Ishikawa (cell line): ENCODE results near the gene HSF2.
A peak's percentile ranks its signal among the peaks of the same experiment; 100 is the strongest.

Source experiments
- CEBPB ChIP-seq: IDR thresholded peaks from 2 replicates; pipeline ENCODE4 v1.6.1; 2012
- CREB1 ChIP-seq: IDR thresholded peaks from 2 replicates; pipeline ENCODE4 v1.6.1; 2012; ENCODE audit warnings: low read depth
- EGR1 ChIP-seq: IDR thresholded peaks from 2 replicates; pipeline ENCODE4 v1.6.1; 2012
- EP300 ChIP-seq: IDR thresholded peaks from 2 replicates; pipeline ENCODE4 v1.6.1; 2012; ENCODE audit warnings: borderline replicate concordance
- FOXM1 ChIP-seq: IDR thresholded peaks from 2 replicates; pipeline ENCODE4 v1.6.1; 2012; ENCODE audit warnings: low read depth, borderline replicate concordance
- NFIC ChIP-seq: IDR thresholded peaks from 2 replicates; pipeline ENCODE4 v1.6.1; 2012
- RAD21 ChIP-seq: IDR thresholded peaks from 2 replicates; pipeline ENCODE4 v1.6.1; 2012; ENCODE audit warnings: low read depth
- TAF1 ChIP-seq: IDR thresholded peaks from 2 replicates; pipeline ENCODE4 v1.6.1; 2012; ENCODE audit warnings: low read depth, mild to moderate bottlenecking
- TCF12 ChIP-seq: IDR thresholded peaks from 2 replicates; pipeline ENCODE4 v1.6.1; 2012; ENCODE audit warnings: low read depth
- TEAD4 ChIP-seq: IDR thresholded peaks from 2 replicates; pipeline ENCODE4 v1.6.1; 2012
- YY1 ChIP-seq: IDR thresholded peaks from 2 replicates; pipeline ENCODE4 v1.6.1; 2012; ENCODE audit warnings: low read depth
- ZBTB7A ChIP-seq: IDR thresholded peaks from 2 replicates; pipeline ENCODE4 v1.6.1; 2012; ENCODE audit warnings: low read depth
- TF ChIP-seq, protein P1 (sequence below): IDR thresholded peaks from 2 replicates; pipeline ENCODE4 v1.6.1; 2012
- TF ChIP-seq, protein P2 (sequence below): IDR thresholded peaks from 2 replicates; pipeline ENCODE4 v1.6.1; 2012; ENCODE audit warnings: low read depth, mild to moderate bottlenecking
- TF ChIP-seq, protein P3 (sequence below): IDR thresholded peaks from 2 replicates; pipeline ENCODE4 v1.6.1; 2012

The HSF2 gene

GRCh38 chr6:122372647-122373046 is 26.8 kb upstream of the HSF2 start:
- TF ChIP-seq RAD21 (peak; percentile 50), TEAD4 (no peak)

- no peak for TF ChIP-seq EP300
Measured at GRCh38 chr6:122374307-122374706, 25.1 kb upstream of the HSF2 start.

- no peak for TF ChIP-seq FOXM1
Measured at GRCh38 chr6:122376246-122376645, 23.2 kb upstream of the HSF2 start.

DNA sequence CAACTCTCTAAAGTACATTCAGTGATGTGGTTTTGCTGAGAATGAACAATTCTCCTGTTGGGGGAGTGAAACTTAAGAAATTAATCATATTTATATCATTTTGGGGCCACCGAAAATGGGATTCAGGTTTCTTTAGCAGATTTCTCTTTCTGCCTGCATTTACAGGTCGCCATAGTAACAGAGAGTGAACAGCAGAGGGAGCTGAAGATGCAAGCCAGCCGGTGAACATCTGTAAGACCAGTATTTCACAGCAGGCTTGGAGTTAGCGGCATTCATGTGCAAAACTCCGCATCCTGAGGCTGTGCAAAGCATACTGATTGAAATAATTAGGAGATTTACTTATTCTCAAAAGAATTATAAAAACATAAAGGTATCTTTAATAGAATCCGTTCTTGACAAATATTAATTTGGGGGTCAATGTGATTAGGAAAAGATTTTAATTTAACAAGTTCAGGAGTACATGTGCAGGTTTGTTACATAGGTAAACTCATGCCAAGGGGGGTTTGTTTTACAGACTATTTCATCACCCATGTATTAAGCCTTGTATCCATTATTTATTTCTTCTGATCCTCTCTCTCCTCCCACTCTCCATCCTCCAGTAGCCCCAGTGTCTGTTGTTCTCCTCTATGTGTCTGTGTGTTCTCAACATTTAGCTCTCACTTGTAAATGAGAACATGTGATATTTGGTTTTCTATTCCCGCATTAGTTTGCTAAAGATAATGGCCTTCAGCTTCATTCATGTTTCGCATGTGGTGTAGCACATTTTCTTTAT is 17.8 kb upstream of the HSF2 start:
- no peak for TF ChIP-seq CEBPB
- TF ChIP-seq CREB1 = no peak
- peak; percentile 66 for TF ChIP-seq RAD21

- TF ChIP-seq, protein P1, sequence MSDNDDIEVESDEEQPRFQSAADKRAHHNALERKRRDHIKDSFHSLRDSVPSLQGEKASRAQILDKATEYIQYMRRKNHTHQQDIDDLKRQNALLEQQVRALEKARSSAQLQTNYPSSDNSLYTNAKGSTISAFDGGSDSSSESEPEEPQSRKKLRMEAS = no peak
- TF ChIP-seq, protein P2, sequence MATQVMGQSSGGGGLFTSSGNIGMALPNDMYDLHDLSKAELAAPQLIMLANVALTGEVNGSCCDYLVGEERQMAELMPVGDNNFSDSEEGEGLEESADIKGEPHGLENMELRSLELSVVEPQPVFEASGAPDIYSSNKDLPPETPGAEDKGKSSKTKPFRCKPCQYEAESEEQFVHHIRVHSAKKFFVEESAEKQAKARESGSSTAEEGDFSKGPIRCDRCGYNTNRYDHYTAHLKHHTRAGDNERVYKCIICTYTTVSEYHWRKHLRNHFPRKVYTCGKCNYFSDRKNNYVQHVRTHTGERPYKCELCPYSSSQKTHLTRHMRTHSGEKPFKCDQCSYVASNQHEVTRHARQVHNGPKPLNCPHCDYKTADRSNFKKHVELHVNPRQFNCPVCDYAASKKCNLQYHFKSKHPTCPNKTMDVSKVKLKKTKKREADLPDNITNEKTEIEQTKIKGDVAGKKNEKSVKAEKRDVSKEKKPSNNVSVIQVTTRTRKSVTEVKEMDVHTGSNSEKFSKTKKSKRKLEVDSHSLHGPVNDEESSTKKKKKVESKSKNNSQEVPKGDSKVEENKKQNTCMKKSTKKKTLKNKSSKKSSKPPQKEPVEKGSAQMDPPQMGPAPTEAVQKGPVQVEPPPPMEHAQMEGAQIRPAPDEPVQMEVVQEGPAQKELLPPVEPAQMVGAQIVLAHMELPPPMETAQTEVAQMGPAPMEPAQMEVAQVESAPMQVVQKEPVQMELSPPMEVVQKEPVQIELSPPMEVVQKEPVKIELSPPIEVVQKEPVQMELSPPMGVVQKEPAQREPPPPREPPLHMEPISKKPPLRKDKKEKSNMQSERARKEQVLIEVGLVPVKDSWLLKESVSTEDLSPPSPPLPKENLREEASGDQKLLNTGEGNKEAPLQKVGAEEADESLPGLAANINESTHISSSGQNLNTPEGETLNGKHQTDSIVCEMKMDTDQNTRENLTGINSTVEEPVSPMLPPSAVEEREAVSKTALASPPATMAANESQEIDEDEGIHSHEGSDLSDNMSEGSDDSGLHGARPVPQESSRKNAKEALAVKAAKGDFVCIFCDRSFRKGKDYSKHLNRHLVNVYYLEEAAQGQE = no peak
- TF ChIP-seq EP300 (no peak), CEBPB (no peak), YY1 (no peak), TAF1 (no peak), FOXM1 (no peak), ZBTB7A (no peak), CREB1 (no peak), RAD21 (no peak), EGR1 (no peak)
- TF ChIP-seq, protein P3, sequence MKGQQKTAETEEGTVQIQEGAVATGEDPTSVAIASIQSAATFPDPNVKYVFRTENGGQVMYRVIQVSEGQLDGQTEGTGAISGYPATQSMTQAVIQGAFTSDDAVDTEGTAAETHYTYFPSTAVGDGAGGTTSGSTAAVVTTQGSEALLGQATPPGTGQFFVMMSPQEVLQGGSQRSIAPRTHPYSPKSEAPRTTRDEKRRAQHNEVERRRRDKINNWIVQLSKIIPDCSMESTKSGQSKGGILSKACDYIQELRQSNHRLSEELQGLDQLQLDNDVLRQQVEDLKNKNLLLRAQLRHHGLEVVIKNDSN = no peak
Measured at GRCh38 chr6:122385857-122386612, 13.4 kb upstream of the HSF2 start.

GRCh38 chr6:122388945-122389344 is 10.5 kb upstream of the HSF2 start:
- TF ChIP-seq TAF1 (no peak), YY1 (no peak), RAD21 (no peak), CEBPB (no peak), NFIC (no peak), TCF12 (no peak), CREB1 (no peak), EGR1 (no peak), EP300 (no peak), FOXM1 (no peak), TEAD4 (no peak), ZBTB7A (no peak)
- TF ChIP-seq, protein P2 = no peak
- TF ChIP-seq, protein P3 = no peak
- TF ChIP-seq, protein P1 = no peak
